Right forelimb (tissue), 1 donor: Measurements from ENCODE around the gene AOPEP.

Source experiments
- DNase-seq: peaks from one replicate; pipeline ENCODE4 v3.0.0-alpha.2; 2018

Gene AOPEP, protein sequence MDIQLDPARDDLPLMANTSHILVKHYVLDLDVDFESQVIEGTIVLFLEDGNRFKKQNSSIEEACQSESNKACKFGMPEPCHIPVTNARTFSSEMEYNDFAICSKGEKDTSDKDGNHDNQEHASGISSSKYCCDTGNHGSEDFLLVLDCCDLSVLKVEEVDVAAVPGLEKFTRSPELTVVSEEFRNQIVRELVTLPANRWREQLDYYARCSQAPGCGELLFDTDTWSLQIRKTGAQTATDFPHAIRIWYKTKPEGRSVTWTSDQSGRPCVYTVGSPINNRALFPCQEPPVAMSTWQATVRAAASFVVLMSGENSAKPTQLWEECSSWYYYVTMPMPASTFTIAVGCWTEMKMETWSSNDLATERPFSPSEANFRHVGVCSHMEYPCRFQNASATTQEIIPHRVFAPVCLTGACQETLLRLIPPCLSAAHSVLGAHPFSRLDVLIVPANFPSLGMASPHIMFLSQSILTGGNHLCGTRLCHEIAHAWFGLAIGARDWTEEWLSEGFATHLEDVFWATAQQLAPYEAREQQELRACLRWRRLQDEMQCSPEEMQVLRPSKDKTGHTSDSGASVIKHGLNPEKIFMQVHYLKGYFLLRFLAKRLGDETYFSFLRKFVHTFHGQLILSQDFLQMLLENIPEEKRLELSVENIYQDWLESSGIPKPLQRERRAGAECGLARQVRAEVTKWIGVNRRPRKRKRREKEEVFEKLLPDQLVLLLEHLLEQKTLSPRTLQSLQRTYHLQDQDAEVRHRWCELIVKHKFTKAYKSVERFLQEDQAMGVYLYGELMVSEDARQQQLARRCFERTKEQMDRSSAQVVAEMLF

DNA sequence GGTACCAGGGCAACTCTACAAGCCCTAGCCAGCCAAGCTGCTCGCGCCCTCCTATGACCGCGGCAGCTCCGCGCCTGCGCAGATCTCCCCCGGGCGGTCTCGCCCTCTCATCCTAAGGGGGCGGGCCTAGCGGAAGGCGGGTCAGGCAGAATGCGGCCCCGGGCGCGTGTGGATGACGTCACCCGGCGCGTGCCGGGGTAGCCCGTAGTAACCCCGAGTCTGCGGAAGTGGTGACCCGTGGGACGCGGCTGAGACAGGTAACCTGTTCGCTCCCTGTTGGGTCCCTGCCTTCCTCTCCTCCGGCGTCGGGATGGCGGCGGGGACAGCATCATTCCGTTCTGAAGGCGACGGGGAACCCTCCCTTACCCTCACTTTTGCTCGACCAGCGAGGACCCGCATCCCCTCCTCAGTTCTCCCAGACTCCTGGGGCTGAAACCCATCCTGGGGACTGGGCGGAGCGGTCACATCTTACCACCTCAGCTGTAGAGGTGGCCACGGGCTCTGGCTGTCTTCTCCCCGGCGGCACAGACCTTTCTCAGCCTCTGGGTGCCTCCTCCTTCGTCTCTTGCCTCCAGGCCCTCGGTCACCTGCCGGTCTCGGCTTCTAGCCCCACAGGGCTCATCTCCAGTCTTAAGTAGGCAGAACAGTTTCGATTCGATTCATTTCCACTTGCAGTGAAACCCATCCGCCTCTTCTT lies at the start of gene AOPEP:
Gene AOPEP, plus strand, starts transcription at position 205 of the 697 bp plus-strand sequence. CDS start 33,085 bp downstream, outside the sequence.
- peak; percentile 98 for DNase-seq

- DNase-seq: no peak
These were observed 48.6 kb upstream of the AOPEP start for GRCh38 chr9:94677929-94678328.

- DNase-seq: no peak
These were observed 46.9 kb upstream of the AOPEP start for GRCh38 chr9:94679587-94679986.

- no peak for DNase-seq
These were observed 46.5 kb upstream of the AOPEP start for GRCh38 chr9:94680020-94680419.

GRCh38 chr9:94680621-94681020 lies 45.9 kb upstream of the AOPEP start:
- no peak for DNase-seq

DNA sequence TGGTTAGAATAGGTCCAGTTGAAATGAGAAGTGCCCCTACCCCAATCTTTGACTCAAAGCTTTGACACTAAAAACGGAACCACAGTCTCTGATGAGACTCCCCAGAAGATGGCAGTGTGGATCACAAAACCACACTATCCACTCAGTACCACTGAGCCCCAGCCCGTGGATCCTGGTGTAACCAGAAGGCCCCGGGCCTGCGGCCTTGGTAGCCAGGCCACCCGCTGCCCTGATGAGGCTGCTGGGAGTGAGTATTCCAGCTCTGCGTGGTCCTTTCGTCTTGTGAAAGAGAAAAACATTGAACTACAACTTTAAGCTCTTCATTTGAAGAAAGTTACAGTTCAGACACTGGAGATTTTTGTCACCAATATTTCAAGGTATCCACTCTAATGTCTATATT lies 45.0 kb upstream of the AOPEP start:
- DNase-seq: peak; percentile 80

GRCh38 chr9:94685359-94685758 lies 41.1 kb upstream of the AOPEP start:
- DNase-seq: no peak

- DNase-seq: no peak
These were observed 39.0 kb upstream of the AOPEP start for GRCh38 chr9:94687451-94687850.

DNA sequence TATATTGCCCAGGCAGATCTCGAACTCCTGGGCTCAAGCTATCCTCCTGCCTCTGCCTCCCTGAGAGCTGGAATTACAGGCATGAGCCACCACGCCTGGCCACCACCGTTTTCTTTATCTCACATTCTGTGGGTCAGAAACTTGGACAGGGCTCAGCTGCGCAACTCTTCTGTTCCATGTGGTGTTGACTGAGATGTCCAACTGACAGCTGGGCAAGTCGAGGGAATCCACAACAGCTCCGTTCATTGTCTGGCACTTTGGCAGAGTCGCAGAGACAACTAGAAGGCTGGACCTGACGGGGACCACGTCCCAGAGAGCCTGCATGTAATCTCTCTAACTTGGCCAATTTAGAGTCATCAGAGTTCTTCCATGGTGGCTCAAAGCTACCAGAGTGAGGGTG lies 36.2 kb upstream of the AOPEP start:
- no peak for DNase-seq

DNA sequence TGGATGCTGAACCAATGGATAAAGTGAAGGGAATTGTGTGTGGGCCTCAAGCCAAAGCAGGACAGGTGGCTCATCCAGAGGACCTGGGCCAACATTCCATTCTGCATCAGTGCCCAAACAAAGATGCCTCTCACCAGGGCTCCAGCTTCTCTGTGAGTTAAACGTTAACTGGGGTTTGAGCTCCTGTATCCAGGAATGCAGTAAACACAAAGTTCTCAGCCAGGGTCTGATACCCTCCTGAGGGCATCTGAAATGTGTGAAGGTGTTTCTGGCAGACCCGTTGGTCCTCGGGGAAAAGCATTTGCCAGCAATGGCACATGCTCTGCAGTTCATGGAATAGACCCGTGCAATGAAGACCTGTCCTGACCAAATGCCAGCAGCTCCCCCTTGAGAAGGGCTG lies 33.9 kb upstream of the AOPEP start:
- DNase-seq: no peak

DNA sequence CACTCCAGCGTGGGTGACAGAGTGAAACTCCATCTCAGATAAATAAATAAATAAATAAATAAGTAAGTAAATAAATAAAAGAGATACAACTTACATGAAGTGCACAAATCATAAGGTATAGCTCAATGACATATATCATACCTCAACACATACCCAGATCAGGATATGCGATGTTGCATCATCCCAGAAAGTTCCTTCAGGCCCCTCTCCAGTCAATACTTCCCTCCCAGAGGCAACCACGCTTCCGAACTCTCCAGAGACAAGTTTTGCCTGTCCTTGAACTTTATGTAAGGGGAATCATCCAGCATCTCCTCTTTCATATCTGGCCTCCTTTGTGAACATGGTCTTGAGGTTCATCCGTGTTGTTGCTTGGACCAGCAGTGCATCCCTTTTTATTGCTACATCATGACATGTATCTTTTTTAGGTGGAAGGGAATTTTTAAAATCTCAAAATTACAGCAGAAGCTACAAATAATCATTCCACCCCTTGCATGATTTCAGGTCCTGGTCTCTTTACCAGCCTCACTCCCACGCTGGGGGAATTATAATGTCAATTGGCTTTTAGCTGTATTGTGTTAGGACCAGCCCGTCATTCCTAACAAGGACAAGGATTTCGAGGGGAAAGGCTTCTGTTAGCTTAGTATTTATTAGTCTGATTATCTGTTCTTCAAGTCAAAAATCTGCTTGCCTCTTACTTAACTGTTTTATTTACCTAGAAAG lies 32.9 kb upstream of the AOPEP start:
- no peak for DNase-seq

- no peak for DNase-seq
These were observed 30.0 kb upstream of the AOPEP start for GRCh38 chr9:94696545-94696944.

- no peak for DNase-seq
These were observed 28.4 kb upstream of the AOPEP start for GRCh38 chr9:94697972-94698581.

GRCh38 chr9:94699715-94700373 lies 26.7 kb upstream of the AOPEP start:
- no peak for DNase-seq

DNA sequence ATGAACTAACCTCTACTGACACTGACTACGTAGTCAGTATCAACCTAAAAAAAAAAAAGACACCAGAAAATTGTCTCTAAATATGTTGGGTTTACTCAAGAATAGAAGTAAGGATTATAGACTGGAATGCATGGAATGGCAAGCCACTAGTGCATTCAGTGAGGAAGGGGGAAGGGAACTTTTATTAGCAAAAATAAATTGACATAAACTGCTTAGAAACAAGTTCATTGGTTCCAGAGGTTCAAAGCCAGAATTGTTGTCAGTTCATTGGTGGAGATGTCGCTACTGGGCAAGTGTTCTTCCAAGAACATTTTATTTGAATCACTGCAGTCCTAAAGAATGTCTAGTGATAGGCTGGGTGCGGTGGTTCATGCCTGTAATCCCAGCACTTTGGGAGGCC lies 26.1 kb upstream of the AOPEP start:
- no peak for DNase-seq

DNA sequence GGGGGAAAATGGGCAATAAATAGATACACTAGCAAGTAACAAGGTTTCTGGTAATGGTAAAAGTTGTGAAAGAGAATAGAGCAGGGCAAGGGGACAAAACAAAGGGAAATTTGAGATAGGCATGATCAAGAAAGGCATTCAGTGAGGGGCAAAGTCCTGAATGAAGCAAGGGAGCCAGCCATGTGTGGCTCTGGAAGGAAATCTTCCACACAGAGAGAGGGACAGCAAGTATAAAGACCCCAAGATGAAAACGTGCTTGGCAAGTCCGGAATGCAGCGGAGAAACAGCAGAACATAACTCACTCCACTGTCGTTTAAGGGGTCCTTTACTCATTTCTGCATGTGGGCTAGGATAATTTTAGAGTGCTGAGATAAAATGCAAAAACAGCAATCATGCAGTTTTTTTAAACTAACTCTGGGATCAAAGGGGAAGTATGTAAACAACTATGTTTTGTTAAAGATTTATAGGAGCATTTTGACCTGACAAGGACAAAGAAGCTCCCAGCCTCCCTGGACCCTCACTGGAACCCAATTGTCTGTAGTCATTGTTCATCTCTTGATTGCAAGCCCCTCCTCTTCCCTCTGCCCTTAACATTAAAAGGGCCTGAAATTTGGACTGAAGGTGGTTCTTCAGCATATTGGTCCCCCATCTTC lies 22.9 kb upstream of the AOPEP start:
- no peak for DNase-seq

- no peak for DNase-seq
These were observed 21.3 kb upstream of the AOPEP start for GRCh38 chr9:94705162-94705702.

GRCh38 chr9:94706922-94707321 lies 19.6 kb upstream of the AOPEP start:
- no peak for DNase-seq

DNA sequence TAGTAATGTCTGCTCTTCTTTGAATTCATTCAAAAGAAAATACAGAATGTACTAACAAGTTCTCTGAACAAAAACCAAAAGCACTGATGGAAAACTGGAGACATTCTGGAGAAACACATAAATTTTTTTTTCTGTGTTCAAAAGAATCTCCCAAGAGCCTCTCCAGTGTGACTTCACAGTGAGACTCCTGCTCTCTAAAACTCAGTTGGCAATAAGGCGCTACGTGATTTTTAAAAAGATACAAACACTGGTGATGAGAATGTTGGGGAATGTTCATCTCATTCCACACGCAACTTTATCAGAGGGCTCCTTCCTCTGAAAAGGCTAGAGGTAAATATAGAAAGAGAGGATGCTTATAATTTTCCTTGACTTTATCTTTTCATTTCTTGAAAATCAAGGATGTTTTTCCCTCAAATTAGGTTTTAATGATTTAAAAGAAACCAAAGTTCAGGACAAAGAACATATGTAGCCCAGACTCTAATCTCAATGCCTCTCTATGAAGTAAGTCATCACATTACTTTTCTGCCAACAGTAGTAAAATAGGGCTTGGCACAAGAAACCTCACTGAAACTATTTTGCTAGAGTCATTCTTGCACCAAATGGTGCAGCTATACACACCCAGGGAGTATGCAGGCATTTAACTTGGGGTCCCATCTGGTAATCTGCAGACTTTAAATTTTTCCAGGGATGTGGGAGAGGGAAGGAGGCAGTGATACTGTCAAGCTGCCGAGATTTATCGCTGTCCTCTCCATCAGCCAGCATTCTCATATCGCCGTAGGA lies 12.9 kb upstream of the AOPEP start:
- no peak for DNase-seq

DNA sequence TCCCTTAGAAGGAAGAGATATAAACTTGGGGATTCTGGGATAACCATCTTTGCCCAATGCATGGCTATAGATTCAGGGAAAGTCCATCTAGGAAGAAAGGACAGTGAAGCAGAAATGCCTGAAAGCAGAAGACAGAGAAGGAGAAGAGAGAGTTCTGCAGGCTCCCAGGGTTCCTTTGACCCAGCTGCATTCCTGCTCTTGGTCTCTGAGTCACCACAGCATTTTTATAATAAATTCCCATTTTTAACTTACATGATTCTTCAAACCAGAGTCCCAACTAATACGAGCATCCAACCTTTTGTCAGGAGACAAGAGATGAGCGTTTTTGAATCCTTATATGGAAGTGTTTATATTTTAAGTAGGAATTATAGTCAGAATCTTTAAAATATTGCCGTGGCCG lies 12.0 kb upstream of the AOPEP start:
- no peak for DNase-seq
